GM18861 (cell line): ENCODE data around the gene PACSIN1.

Experiments
- ATAC-seq: cut with Tn5 transposase; IDR thresholded peaks from one replicate; pipeline ENCODE4 v1.9.1; 2021; ENCODE audit not compliant: unreplicated experiment

PACSIN1 gene

DNA sequence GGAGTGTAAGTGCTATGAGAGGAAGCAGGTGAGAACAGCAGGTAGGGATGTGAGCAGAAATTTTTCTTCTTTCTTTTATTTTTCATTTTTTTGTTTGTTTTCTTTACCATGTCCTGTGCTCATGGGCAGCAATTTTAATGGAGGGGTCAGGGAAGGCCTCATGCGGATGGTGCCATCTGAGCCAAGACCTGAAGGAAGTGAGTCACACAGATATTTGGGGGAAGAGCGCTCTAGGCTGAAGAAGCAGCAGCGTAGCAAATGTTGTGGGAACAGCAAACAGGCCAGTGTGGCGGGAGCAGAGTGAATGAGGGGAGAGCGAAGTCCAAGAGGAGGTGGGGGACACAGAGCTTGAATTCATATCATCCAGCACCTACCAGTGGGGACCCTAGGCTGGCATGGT is 77.5 kb downstream of the PACSIN1 start:
- ATAC-seq: no peak

GRCh38 chr6:34544052-34544604 is 78.3 kb downstream of the PACSIN1 start:
- ATAC-seq: no peak

DNA sequence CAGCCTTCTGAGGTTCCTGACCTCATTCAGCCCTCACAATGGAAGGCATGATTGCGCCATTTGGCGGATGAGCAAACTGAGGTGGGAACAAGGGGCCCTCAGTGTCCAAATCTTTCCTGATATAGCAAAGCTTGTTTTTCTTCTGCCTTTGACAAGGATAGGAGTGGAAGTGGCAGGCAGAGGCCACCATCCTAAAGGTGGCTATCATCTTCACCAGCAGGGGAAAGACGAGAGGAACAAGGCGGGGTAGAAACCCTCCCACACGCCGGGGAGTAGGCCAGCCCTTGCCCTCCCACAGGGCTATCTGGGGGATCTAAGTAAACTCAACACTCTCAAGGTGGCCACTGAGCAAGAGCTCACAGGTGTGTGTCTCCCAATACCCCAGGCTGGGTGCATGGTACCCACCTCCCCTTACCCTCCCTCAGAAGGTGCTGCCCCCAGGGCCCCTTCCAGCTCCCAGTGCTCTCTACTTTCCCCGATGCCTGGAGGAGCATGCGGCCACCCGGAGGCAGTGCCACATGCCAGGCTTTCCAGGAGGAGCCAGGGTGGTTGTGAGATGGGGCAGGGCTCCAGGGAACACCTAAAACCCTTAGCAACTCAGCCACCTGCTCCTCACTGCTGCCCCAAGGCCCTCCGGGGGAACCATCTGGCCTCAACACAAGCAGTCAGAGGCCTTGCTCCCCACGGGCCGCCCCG is 79.0 kb downstream of the PACSIN1 start:
- ATAC-seq: no peak

GRCh38 chr6:34546551-34547321 is 80.9 kb downstream of the PACSIN1 start:
- ATAC-seq: no peak

DNA sequence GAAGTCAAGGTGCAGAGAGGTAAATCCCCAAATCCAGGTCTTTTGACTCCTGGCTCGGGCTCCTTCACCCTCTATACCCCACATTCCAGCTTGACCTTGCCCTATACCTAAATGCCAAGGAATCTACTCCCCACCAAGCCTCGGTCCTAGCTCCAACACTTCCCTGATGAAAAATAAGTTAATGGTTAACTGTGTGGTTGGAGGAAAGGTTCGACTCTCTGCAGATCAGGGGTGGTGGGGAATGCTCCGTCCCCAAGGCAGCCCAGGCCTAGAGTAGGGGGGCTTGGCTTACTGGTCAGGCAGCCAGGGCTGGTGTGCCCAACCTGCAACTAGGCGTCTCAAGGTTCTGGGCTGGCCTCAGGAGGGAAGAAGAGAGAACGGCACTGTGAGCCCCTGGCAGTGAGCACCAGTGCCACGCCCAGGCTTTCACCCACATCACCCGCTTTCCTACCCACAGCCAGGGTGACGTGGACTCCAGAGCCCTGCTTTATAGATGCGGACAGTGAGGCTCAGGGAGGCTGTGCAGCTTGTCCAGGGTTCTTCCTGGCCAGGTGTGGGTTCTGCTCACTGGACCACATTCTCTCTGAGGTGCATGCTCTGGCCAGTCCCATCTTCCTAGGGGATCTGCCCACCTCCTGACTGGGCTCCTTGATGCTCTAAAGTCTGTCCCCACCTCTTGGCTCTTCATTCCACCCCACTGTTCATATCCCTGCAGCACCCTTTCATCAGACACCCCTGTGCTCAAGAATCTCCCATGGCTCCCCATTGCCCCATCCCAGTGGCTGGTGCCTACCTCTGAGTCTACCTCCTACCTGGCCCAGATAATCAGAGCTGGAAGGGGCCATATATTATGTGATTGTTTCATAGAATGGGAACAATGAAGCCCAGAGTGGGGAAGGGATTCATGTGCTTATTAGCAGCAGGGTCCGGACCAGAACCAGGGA is 82.1 kb downstream of the PACSIN1 start:
- no peak for ATAC-seq

- ATAC-seq: no peak
Observed at GRCh38 chr6:34549026-34549803, 83.3 kb downstream of the PACSIN1 start.

DNA sequence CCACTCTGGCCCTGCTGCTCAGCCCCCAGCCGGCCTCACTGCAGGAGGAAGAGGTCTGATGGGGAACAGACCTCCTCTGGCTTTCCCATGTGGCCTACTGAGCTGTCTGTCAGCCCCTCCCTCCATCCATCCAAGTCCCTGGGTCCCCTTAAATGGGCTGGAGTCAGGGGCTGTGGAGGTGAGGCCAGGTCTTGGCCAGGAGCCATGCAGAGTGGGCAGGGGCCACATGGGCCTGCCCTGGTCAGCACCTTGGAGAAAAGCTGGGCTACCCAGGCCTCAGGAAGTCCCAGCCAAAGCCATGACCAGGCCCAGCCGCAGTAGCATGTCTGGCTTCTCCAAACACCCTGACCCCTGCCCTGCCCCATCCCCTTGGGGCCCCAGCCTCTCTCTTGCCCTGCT is 83.9 kb downstream of the PACSIN1 start:
- no peak for ATAC-seq

DNA sequence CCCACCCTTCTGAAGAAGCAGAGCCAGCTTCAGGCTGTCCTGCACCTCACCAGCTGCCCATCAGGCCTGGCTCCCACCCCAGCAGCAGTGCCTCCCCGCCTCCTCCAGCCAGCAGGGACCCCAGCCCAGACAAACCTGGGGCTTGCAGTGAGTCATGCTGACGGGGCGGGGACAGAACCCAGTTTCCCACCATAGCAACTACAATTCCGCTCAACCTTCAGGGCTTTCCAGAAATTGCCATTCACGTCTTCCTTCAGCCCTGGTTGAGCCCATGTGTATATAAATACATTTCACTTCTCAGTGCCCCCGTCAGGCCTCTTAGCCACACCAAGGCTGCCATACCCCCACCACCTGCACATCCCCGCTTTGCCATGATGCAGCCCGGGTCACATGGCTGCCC is 85.8 kb downstream of the PACSIN1 start:
- ATAC-seq: no peak

DNA sequence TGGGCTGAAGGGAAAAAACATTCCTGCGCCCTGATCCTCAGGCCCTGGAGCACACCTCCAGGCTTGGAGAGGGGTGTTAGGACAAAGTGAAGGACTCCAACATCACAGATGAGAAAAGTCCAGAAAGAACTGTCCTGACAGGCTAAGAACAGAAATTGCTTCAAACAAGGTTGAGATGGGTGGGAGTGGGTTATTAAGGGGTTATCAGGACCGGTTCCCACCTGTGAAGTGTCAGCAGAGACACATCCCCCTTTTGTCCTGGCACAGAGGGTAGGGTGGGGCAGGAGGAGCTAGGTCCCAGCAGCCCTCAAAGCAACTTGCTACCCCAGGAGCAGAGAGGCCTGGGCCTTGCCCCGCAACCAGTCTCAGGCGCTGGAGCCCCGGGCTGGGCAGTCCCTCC is 86.7 kb downstream of the PACSIN1 start:
- no peak for ATAC-seq

GRCh38 chr6:34553146-34553545 is 87.3 kb downstream of the PACSIN1 start:
- no peak for ATAC-seq

- ATAC-seq: no peak
Observed at GRCh38 chr6:34553750-34554149, 87.9 kb downstream of the PACSIN1 start.

- no peak for ATAC-seq
Observed at GRCh38 chr6:34554291-34555006, 88.6 kb downstream of the PACSIN1 start.

GRCh38 chr6:34555007-34555322 is 89.1 kb downstream of the PACSIN1 start:
- ATAC-seq: no peak

DNA sequence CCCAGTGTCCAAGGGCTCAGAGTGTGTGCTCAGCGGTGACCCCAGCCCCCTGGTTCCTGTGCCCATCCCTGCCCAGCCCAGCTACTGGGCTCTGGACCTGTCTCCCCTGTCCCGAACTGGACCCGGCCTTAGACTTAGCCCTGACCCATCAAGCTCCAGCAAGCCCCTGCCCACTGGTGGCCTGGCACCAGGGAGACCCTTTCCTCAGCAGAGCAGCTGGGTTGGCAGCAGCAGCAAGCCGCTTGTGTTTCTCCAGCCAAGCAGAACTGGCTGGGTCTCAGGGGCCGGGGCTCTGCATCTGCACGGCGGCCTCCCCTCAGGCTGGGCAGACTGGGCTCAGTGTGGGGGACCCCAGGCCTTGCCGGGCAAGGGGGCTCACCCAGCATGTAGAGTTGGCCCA is 89.5 kb downstream of the PACSIN1 start:
- no peak for ATAC-seq

GRCh38 chr6:34556031-34556471 is 90.2 kb downstream of the PACSIN1 start, which contains the start of gene SPDEF:
SPDEF (minus strand) TSS chr6:34556329; CDS start chr6:34544455, 11,874 bp downstream.
- ATAC-seq: no peak

DNA sequence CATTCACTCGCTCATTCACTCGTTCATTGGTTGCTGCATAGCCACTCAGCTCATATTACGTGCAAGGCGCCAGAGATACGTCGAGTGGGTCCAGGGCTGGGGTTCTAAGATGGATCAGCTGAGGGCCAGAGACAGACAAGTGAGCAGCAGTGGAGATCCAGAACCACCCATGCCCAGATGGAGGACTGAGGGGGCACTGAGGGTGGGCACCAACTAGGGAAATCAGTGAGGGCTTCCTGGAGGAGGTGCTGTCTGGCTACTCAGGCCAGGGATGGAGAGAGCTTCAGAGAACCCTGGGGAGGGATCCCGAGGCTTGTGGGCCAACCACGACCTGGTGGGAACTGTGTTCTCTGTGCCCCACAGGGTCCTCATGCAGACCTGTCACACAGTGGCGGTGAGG is 90.6 kb downstream of the PACSIN1 start:
- no peak for ATAC-seq

DNA sequence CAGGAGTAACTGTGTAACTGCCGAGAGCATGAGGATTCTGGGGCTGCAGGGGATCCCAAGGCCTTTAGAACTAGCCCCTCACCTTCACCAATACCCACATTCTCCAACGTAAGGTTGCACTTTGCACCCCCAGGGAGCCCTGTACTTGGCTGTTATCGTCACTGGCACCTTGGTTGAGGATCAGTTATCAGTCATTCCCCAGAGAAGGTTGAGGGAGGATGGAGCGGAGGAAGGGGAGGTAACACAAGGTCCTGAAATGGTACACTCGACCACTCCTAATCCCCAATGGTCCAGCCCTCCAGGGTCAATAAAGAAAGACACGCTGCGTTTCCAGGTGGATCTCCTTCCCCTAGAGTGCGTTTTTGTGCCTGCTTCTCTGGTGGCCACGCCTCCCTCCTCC is 91.4 kb downstream of the PACSIN1 start:
- ATAC-seq: no peak

DNA sequence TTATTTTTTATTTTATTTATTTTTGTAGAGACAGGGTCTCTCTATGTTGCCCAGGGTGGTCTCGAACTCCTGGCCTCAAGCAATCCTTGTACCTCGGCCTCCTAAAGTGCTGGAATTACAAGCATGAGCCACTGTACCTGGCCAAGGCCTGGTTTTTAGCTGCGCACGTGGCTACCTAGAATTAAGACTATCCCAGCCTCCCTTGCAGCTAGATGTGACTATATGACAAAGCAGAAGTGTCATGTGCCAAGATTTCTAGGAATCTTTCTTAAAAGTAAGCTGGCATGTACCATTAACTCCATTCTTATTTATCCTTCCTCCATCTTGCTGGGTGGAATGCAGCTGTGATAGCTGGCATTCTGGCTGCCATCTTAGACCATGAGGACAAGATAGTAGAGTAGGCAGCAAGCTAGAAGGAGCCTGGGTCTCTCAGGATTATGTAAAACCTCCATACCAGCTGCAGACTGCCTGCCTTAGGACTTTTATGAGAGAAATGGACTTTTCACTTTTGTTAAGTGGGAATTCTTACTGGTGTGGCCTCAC is 92.4 kb downstream of the PACSIN1 start:
- no peak for ATAC-seq

- no peak for ATAC-seq
Observed at GRCh38 chr6:34559651-34560365, 93.9 kb downstream of the PACSIN1 start.
